Measurements from ENCODE around the gene ATP5IF1. TPM values are rescaled to one million over a fixed set of nuclear protein-coding genes. Genes with fewer than 3 reads are reported as not detected.

The ATP5IF1 gene
- total and polyA plus RNA-seq, 9 of the 15 experiments (the other 6 are each of a cell fraction or from before 2014, with no cell fraction given) = 292 to 1,422 (median 388) TPM

DNA sequence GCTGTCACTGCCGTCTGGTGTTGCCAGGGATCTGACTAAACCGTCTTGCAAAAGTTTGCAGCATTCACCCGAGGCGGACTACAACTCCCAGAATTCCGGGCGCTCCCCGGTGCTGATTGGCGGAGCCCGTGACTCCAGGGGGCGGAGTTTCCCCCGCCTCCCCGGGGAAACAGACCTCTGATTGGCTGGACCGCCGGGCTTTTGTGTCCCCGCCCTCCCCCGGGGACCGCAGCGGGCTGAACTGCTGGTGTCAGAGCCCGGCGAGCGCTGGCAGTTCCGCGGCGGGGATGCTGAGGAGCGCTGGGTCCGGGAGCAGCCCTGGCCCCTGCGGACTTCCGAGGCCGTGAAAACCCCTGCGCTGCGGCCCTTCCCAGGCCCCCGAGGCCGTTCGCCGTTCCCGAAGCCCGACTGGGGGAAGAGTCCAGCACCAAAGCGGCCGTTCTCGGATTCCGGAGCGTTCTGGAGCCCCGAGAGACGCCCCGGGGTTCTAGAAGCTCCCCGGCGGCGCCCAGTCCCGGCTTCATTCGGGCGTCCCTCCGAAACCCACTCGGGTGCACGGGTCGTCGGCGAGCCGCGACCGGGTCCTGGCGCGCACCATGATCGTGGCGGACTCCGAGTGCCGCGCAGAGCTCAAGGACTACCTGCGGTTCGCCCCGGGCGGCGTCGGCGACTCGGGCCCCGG is 23.5 kb downstream of the ATP5IF1 start, which contains the start of gene SESN2 (continued):
- TF ChIP-seq, protein P1, sequence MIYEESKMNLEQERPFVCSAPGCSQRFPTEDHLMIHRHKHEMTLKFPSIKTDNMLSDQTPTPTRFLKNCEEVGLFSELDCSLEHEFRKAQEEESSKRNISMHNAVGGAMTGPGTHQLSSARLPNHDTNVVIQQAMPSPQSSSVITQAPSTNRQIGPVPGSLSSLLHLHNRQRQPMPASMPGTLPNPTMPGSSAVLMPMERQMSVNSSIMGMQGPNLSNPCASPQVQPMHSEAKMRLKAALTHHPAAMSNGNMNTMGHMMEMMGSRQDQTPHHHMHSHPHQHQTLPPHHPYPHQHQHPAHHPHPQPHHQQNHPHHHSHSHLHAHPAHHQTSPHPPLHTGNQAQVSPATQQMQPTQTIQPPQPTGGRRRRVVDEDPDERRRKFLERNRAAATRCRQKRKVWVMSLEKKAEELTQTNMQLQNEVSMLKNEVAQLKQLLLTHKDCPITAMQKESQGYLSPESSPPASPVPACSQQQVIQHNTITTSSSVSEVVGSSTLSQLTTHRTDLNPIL (CRISPR knock-in tag; IDR thresholded peaks at IDR 0.05) = no peak
- TF ChIP-seq PHF20 (IDR thresholded peaks at IDR 0.05; ENCODE audit: partially characterized antibody) = no peak
- TF ChIP-seq ZNF764 (CRISPR knock-in tag; IDR thresholded peaks at IDR 0.05; ENCODE audit: low read depth) = 0 out of 2 replicates have a peak, but pooled peaks have one; percentile 58
- no peak; the same call in 1 of the 2 replicates for TF ChIP-seq GABPB1 (CRISPR knock-in tag; IDR thresholded peaks at IDR 0.05)
- no peak; the same call in 1 of the 2 replicates for TF ChIP-seq ZNF197 (CRISPR knock-in tag; IDR thresholded peaks at IDR 0.05; ENCODE audit: low read depth)
- 0 out of 2 replicates have a peak, but pooled peaks have one; percentile 76 for TF ChIP-seq ZNF232 (CRISPR knock-in tag; IDR thresholded peaks at IDR 0.05)
- 0 out of 2 replicates have a peak, but pooled peaks have one; percentile 65 for TF ChIP-seq ELF1 (tag; IDR thresholded peaks at IDR 0.05)
- TF ChIP-seq, protein P2, sequence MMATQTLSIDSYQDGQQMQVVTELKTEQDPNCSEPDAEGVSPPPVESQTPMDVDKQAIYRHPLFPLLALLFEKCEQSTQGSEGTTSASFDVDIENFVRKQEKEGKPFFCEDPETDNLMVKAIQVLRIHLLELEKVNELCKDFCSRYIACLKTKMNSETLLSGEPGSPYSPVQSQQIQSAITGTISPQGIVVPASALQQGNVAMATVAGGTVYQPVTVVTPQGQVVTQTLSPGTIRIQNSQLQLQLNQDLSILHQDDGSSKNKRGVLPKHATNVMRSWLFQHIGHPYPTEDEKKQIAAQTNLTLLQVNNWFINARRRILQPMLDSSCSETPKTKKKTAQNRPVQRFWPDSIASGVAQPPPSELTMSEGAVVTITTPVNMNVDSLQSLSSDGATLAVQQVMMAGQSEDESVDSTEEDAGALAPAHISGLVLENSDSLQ (IDR thresholded peaks at IDR 0.05) = peak; percentile 95
- TF ChIP-seq SMAD2 (IDR thresholded peaks at IDR 0.05; ENCODE audit: low read depth, low read length) = no peak
- TF ChIP-seq, protein P3, sequence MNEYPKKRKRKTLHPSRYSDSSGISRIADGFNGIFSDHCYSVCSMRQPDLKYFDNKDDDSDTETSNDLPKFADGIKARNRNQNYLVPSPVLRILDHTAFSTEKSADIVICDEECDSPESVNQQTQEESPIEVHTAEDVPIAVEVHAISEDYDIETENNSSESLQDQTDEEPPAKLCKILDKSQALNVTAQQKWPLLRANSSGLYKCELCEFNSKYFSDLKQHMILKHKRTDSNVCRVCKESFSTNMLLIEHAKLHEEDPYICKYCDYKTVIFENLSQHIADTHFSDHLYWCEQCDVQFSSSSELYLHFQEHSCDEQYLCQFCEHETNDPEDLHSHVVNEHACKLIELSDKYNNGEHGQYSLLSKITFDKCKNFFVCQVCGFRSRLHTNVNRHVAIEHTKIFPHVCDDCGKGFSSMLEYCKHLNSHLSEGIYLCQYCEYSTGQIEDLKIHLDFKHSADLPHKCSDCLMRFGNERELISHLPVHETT (CRISPR knock-in tag; conservative IDR thresholded peaks at IDR 0.05 in 1 of 2, IDR thresholded peaks at IDR 0.05 in 1 of 2) = no peak
- TF ChIP-seq ELF4 (CRISPR knock-in tag; IDR thresholded peaks at IDR 0.05) = no peak; the same call in 1 of the 2 replicates
- TF ChIP-seq, protein P4, sequence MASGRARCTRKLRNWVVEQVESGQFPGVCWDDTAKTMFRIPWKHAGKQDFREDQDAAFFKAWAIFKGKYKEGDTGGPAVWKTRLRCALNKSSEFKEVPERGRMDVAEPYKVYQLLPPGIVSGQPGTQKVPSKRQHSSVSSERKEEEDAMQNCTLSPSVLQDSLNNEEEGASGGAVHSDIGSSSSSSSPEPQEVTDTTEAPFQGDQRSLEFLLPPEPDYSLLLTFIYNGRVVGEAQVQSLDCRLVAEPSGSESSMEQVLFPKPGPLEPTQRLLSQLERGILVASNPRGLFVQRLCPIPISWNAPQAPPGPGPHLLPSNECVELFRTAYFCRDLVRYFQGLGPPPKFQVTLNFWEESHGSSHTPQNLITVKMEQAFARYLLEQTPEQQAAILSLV (tag; IDR thresholded peaks at IDR 0.05) = peak; percentile 87
- TF ChIP-seq ZNF316 (IDR thresholded peaks at IDR 0.05) = no peak
- TF ChIP-seq PHB2 (IDR thresholded peaks at IDR 0.05; ENCODE audit: low read depth) = no peak
- TF ChIP-seq SREBF2 (CRISPR knock-in tag; IDR thresholded peaks at IDR 0.05) = no peak
- no peak for TF ChIP-seq SMARCA4 (IDR thresholded peaks at IDR 0.05)
- 0 out of 2 replicates have a peak, but pooled peaks have one; percentile 11 for TF ChIP-seq ZBTB7A (IDR thresholded peaks at IDR 0.05; ENCODE audit: borderline replicate concordance, control insufficient read depth, low read depth, low read length)
- TF ChIP-seq JUN (IDR thresholded peaks at IDR 0.05; ENCODE audit: borderline replicate concordance, low read depth, low read length) = peak; percentile 96; the same call in 1 of the 2 replicates
- TF ChIP-seq JUN (CRISPR knock-in tag; IDR thresholded peaks at IDR 0.05; ENCODE audit: borderline replicate concordance) = no peak
- no peak for TF ChIP-seq ZNF324 (CRISPR knock-in tag; IDR thresholded peaks at IDR 0.05)
- no peak for TF ChIP-seq ZC3H11A (IDR thresholded peaks at IDR 0.05; ENCODE audit: low read depth, low read length)
- TF ChIP-seq KAT7 (CRISPR knock-in tag; IDR thresholded peaks at IDR 0.05; ENCODE audit: borderline replicate concordance) = peak; percentile 96
- TF ChIP-seq BRD9 (IDR thresholded peaks at IDR 0.05; ENCODE audit: low read depth, partially characterized antibody) = no peak

Data from K562 (cell line).